ENCODE measurements around the gene CCDC88A.

- no peak for TF ChIP-seq CTCF (IDR thresholded peaks at IDR 0.05 in 2 of 3, conservative IDR thresholded peaks at IDR 0.05 in 1 of 3; ENCODE audit: borderline replicate concordance in 1 of 3, insufficient read depth in 1 of 3, low read depth in 2 of 3, low read length in 2 of 3)
- no peak for TF ChIP-seq ZFX (IDR thresholded peaks at IDR 0.05)
- TF ChIP-seq POLR2A (IDR thresholded peaks at IDR 0.05; ENCODE audit: borderline replicate concordance, extremely low read depth, insufficient read depth, insufficient read length): no peak
- no peak for TF ChIP-seq SP1 (IDR thresholded peaks at IDR 0.05; ENCODE audit: low read depth)
Observed at GRCh38 chr2:55268288-55268906, 151.3 kb downstream of the CCDC88A start.

Data from HCT116 (cell line).